Activated CD4-positive, alpha-beta T cell treated with anti-CD3 and anti-CD28 coated beads, Interleukin-2, amount 50 U/mL, for 24 hours (primary cell): ENCODE measurements around the gene TGFBR3.
"Not testable (repeated sequence)": the region's sequence is repeated elsewhere in the genome, so short reads cannot be mapped to it uniquely, and the experiment has no call there.

Experiments used
- DNase-seq, 2 donors: peaks; one replicate each; pipeline ENCODE4 v3.0.0-alpha.2; 2020; ENCODE audit warnings: low read depth in 1 of 2, low spot score in 1 of 2

TGFBR3 gene

GRCh38 chr1:91697416-91697815 lies 188.5 kb downstream of the TGFBR3 start:
- peak in 1 of 2 donors; percentile 30 for DNase-seq

- DNase-seq, result no peak
These were observed 189.6 kb downstream of the TGFBR3 start for GRCh38 chr1:91696321-91696720.

- no peak for DNase-seq
These were observed 192.4 kb downstream of the TGFBR3 start for GRCh38 chr1:91693557-91693956.

- no peak for DNase-seq
These were observed 194.4 kb downstream of the TGFBR3 start for GRCh38 chr1:91691525-91691924.

GRCh38 chr1:91689641-91690481 lies 196.1 kb downstream of the TGFBR3 start:
- no peak for DNase-seq

- DNase-seq, result no peak
These were observed 198.5 kb downstream of the TGFBR3 start for GRCh38 chr1:91687452-91687851.

- DNase-seq, result no peak
These were observed 200.0 kb downstream of the TGFBR3 start for GRCh38 chr1:91685994-91686393.

- no peak for DNase-seq
These were observed 201.3 kb downstream of the TGFBR3 start for GRCh38 chr1:91684481-91685196.

GRCh38 chr1:91683598-91683951 lies 202.4 kb downstream of the TGFBR3 start:
- no peak for DNase-seq

- no peak for DNase-seq
These were observed 202.9 kb downstream of the TGFBR3 start for GRCh38 chr1:91682882-91683597.

GRCh38 chr1:91680556-91681155 lies 205.3 kb downstream of the TGFBR3 start:
- no peak for DNase-seq

GRCh38 chr1:91679446-91679845 lies 206.5 kb downstream of the TGFBR3 start:
- DNase-seq, result no peak

GRCh38 chr1:91676030-91676429 lies 209.9 kb downstream of the TGFBR3 start:
- DNase-seq, result no peak

GRCh38 chr1:91674107-91674506 lies 211.8 kb downstream of the TGFBR3 start:
- no peak for DNase-seq

GRCh38 chr1:91673613-91674012 lies 212.3 kb downstream of the TGFBR3 start:
- DNase-seq, result no peak

- no peak for DNase-seq
These were observed 213.3 kb downstream of the TGFBR3 start for GRCh38 chr1:91672601-91673161.

GRCh38 chr1:91670781-91671180 lies 215.2 kb downstream of the TGFBR3 start:
- no peak for DNase-seq

GRCh38 chr1:91669584-91670350 lies 216.2 kb downstream of the TGFBR3 start:
- no peak for DNase-seq

GRCh38 chr1:91666651-91667050 lies 219.3 kb downstream of the TGFBR3 start:
- not testable (repeated sequence) for DNase-seq

- DNase-seq, result no peak
These were observed 224.8 kb downstream of the TGFBR3 start for GRCh38 chr1:91661121-91661520.
